H1 (cell line): ENCODE results near the gene C19orf12. TPM values are rescaled to one million over a fixed set of nuclear protein-coding genes. Genes with fewer than 3 reads are reported as not detected.

Experiments used
- CTCF ChIA-PET: fragments of 300-600 bp; sonication (Branson Sonifier 250); formaldehyde crosslinking; loops from one replicate; lab custom pipeline; 2021; ENCODE audit not compliant: partially characterized antibody; lab: Charles Lee
- POLR2A ChIA-PET: fragments of 300-600 bp; sonication (Branson Sonifier 250); formaldehyde crosslinking; loops from one replicate; lab custom pipeline; 2021; ENCODE audit warnings: inconsistent platforms; ENCODE audit not compliant: partially characterized antibody; lab: Charles Lee
- DNase-seq, 2 experiments: peaks; one replicate each; pipeline versions ENCODE4 v3.0.0 to v3.0.0-alpha.2; 2010 to 2022; ENCODE audit warnings: low spot score in 2 of 2, low read depth in 1 of 2, mixed read lengths in 1 of 2
- FAIRE-seq: peaks from 2 replicates; lab custom pipeline; 2011; peaks lifted over from hg19 to GRCh38; lab: Jason Lieb, UNC
- H2AFZ ChIP-seq: 2 replicates; pipeline ENCODE4 v1.8.1; 2012; ENCODE audit warnings: low read length, inconsistent platforms
- H2AK5ac ChIP-seq: 2 replicates; pipeline ENCODE4 v1.6.1; 2013; ENCODE audit warnings: low read depth, low read length
- H2BK120ac ChIP-seq: replicated peaks from 2 replicates; pipeline ENCODE3; 2013; ENCODE audit warnings: low read depth, low read length, inconsistent platforms
- H2BK12ac ChIP-seq: 2 replicates; pipeline ENCODE4 v1.6.1; 2013; ENCODE audit warnings: low read depth, low read length
- H2BK15ac ChIP-seq: 2 replicates; pipeline ENCODE4 v1.6.1; 2013; ENCODE audit warnings: low read length
- H2BK20ac ChIP-seq: 2 replicates; pipeline ENCODE4 v1.6.1; 2013; ENCODE audit warnings: low read length
- H2BK5ac ChIP-seq: 2 replicates; pipeline ENCODE4 v1.6.1; 2013; ENCODE audit warnings: low read depth, low read length
- H3K14ac ChIP-seq: 2 replicates; pipeline ENCODE4 v1.6.1; 2013; ENCODE audit warnings: inconsistent platforms; ENCODE audit not compliant: insufficient read length
- H3K18ac ChIP-seq: 2 replicates; pipeline ENCODE4 v1.6.1; 2013; ENCODE audit warnings: low read length; ENCODE audit errors: extremely low read depth
- H3K23ac ChIP-seq: 2 replicates; pipeline ENCODE4 v1.6.1; 2013; ENCODE audit warnings: inconsistent platforms; ENCODE audit not compliant: insufficient read length
- H3K23me2 ChIP-seq: 2 replicates; pipeline ENCODE4 v1.6.1; 2013; ENCODE audit warnings: low read depth, low read length
- H3K27ac ChIP-seq: 2 replicates; pipeline ENCODE4 v1.6.1; 2011; ENCODE audit warnings: low read depth, low read length, inconsistent platforms
- H3K27me3 ChIP-seq, 4 experiments: replicated peaks in 1 of 4; 1 replicate in 1 of 4; 2 replicates in 3 of 4; pipeline versions ENCODE4 v1.6.1 to v1.8.1; 2011 to 2013; ENCODE audit warnings: low read length in 3 of 4, mild to moderate bottlenecking in 3 of 4, inconsistent platforms in 2 of 4, mixed read lengths in 2 of 4, moderate library complexity in 1 of 4; ENCODE audit not compliant: control insufficient read depth in 3 of 4, insufficient read depth in 3 of 4; ENCODE audit errors: extremely low read depth in 1 of 4
- H3K36me3 ChIP-seq, 4 experiments: 2 replicates each; pipeline versions ENCODE4 v1.6.1 to v1.8.1; 2011 to 2013; ENCODE audit warnings: mild to moderate bottlenecking in 4 of 4, low read length in 3 of 4, moderate library complexity in 2 of 4, control low read depth in 1 of 4, inconsistent platforms in 1 of 4; ENCODE audit not compliant: insufficient read depth in 4 of 4, control insufficient read depth in 2 of 4
- H3K4ac ChIP-seq: replicated peaks from 2 replicates; pipeline ENCODE3; 2013; ENCODE audit warnings: low read length, low read depth, mixed read lengths, inconsistent platforms; ENCODE audit not compliant: insufficient read length
- H3K4me1 ChIP-seq, 4 experiments: replicated peaks in 1 of 4; 1 replicate in 1 of 4; 2 replicates in 3 of 4; pipeline versions ENCODE4 v1.6.1 to v1.8.1; 2011 to 2013; ENCODE audit warnings: low read length in 3 of 4, inconsistent platforms in 2 of 4, mixed read lengths in 1 of 4; ENCODE audit not compliant: insufficient read depth in 4 of 4, control insufficient read depth in 3 of 4
- H3K4me2 ChIP-seq, 2 experiments: 2 replicates each; pipeline versions ENCODE4 v1.6.1 to v1.8.1; 2011 to 2013; ENCODE audit warnings: low read depth in 2 of 2, low read length in 2 of 2, control low read depth in 1 of 2, inconsistent platforms in 1 of 2, mild to moderate bottlenecking in 1 of 2; ENCODE audit not compliant: insufficient read depth in 1 of 2
- H3K4me3 ChIP-seq, 4 experiments: fragments of 200-600, 300-600 bp in 1 of 4; sonication (generic), shearing (Covaris generic), sonication (Bioruptor Twin) in 1 of 4; 2 replicates each; pipeline versions ENCODE4 v1.5.1 to v1.8.1; 2011 to 2016; ENCODE audit warnings: low read length in 4 of 4, low read depth in 3 of 4, control low read depth in 2 of 4, inconsistent platforms in 2 of 4, mild to moderate bottlenecking in 2 of 4, mixed read lengths in 1 of 4, moderate library complexity in 1 of 4; ENCODE audit not compliant: insufficient read depth in 2 of 4; ENCODE audit errors: extremely low read depth in 1 of 4
- H3K56ac ChIP-seq: replicated peaks from 2 replicates; pipeline ENCODE3; 2013; ENCODE audit warnings: low read depth, mild to moderate bottlenecking, mixed read lengths, low read length, inconsistent platforms; ENCODE audit not compliant: insufficient read length
- H3K79me1 ChIP-seq: 2 replicates; pipeline ENCODE4 v1.6.1; 2013; ENCODE audit warnings: low read depth, low read length, control low read depth
- H3K79me2 ChIP-seq, 2 experiments: 2 replicates each; pipeline versions ENCODE4 v1.6.1 to v1.8.1; 2012 to 2013; ENCODE audit warnings: low read length in 2 of 2, mild to moderate bottlenecking in 2 of 2, inconsistent platforms in 1 of 2; ENCODE audit not compliant: insufficient read depth in 2 of 2, control insufficient read depth in 1 of 2
- H3K9ac ChIP-seq, 4 experiments: replicated peaks in 1 of 4; 1 replicate in 1 of 4; 2 replicates in 3 of 4; pipeline versions ENCODE4 v1.6.1 to v1.8.1; 2011 to 2013; ENCODE audit warnings: low read depth in 3 of 4, low read length in 3 of 4, control low read depth in 2 of 4, mild to moderate bottlenecking in 2 of 4, moderate library complexity in 2 of 4, inconsistent platforms in 1 of 4; ENCODE audit errors: extremely low read depth in 1 of 4
- H3K9me3 ChIP-seq, 2 experiments: 2 replicates each; pipeline versions ENCODE4 v1.6.1 to v1.8.1; 2012 to 2013; ENCODE audit warnings: mild to moderate bottlenecking in 2 of 2, moderate library complexity in 2 of 2, control low read depth in 1 of 2, inconsistent platforms in 1 of 2, low read depth in 1 of 2, low read length in 1 of 2, mixed read lengths in 1 of 2; ENCODE audit not compliant: insufficient read depth in 2 of 2
- H4K20me1 ChIP-seq, 2 experiments: replicated peaks in 1 of 2; 2 replicates each; pipeline versions ENCODE3 to v1.8.1; 2011 to 2013; ENCODE audit warnings: inconsistent platforms in 2 of 2, low read length in 2 of 2, mild to moderate bottlenecking in 1 of 2; ENCODE audit not compliant: insufficient read depth in 2 of 2, control insufficient read depth in 1 of 2
- H4K5ac ChIP-seq: 2 replicates; pipeline ENCODE4 v1.6.1; 2013; ENCODE audit warnings: low read length, low read depth, mixed read lengths, inconsistent platforms; ENCODE audit not compliant: insufficient read length
- H4K8ac ChIP-seq: 2 replicates; pipeline ENCODE4 v1.8.0; 2013; ENCODE audit warnings: mild to moderate bottlenecking, moderate library complexity, low read length, inconsistent platforms; ENCODE audit not compliant: insufficient read depth; ENCODE audit errors: extremely low read depth
- H4K91ac ChIP-seq: replicated peaks from 2 replicates; pipeline ENCODE3; 2013; ENCODE audit warnings: low read length, mixed read lengths, inconsistent platforms; ENCODE audit not compliant: insufficient read length
- BACH1 ChIP-seq: IDR thresholded peaks from 2 replicates; pipeline ENCODE4 v1.6.1; 2012; ENCODE audit warnings: low read length, improper control_type of control experiment
- CEBPB ChIP-seq: IDR thresholded peaks from 2 replicates; pipeline ENCODE4 v1.6.1; 2012; ENCODE audit warnings: low read depth, low read length
- EP300 ChIP-seq, 2 experiments: IDR thresholded peaks; 1 replicate in 1 of 2; 2 replicates in 1 of 2; pipeline ENCODE4 v1.6.1; 2011 to 2012; ENCODE audit warnings: low read depth in 2 of 2, low read length in 2 of 2, mild to moderate bottlenecking in 2 of 2, borderline replicate concordance in 1 of 2, inconsistent platforms in 1 of 2, moderate library complexity in 1 of 2
- JUND ChIP-seq: IDR thresholded peaks from 2 replicates; pipeline ENCODE4 v1.6.1; 2011; ENCODE audit warnings: mild to moderate bottlenecking, improper control_type of control experiment, low read length
- NRF1 ChIP-seq: IDR thresholded peaks from 2 replicates; pipeline ENCODE4 v1.6.1; 2011; ENCODE audit warnings: mild to moderate bottlenecking, low read depth, low read length, improper control_type of control experiment
- POLR2A ChIP-seq, 2 experiments: IDR thresholded peaks; 1 replicate in 1 of 2; 2 replicates in 1 of 2; pipeline ENCODE4 v1.6.1; 2011; ENCODE audit warnings: low read depth in 2 of 2, low read length in 2 of 2, mild to moderate bottlenecking in 2 of 2; ENCODE audit errors: control extremely low read depth in 1 of 2
- RBBP5 ChIP-seq: IDR thresholded peaks from 2 replicates; pipeline ENCODE4 v1.7.1; 2012; ENCODE audit warnings: low read depth, mild to moderate bottlenecking, inconsistent platforms, low read length, moderate library complexity, borderline replicate concordance
- SUZ12 ChIP-seq: fragments of 200-600 bp; sonication (generic); IDR thresholded peaks from 2 replicates; pipeline ENCODE4 v1.6.1; 2012; ENCODE audit warnings: mild to moderate bottlenecking, inconsistent platforms, low read length, moderate library complexity, mixed read lengths
- TBP ChIP-seq: IDR thresholded peaks from 2 replicates; pipeline ENCODE4 v1.6.1; 2011; ENCODE audit warnings: low read depth, low read length, improper control_type of control experiment
- YY1 ChIP-seq: IDR thresholded peaks from 2 replicates; pipeline ENCODE4 v1.6.1; 2011; ENCODE audit warnings: low read depth, mild to moderate bottlenecking, low read length
- WGBS, 2 experiments: shearing (Covaris generic) in 1 of 2; methylation state at CpG; one replicate each; pipeline versions ENCODE4 v1.1.6 to v1.1.7; 2013 to 2015; ENCODE audit warnings: low lambda C conversion rate in 2 of 2, mixed read lengths in 2 of 2, inconsistent platforms in 1 of 2, low coverage in 1 of 2, missing lambda C conversion rate in 1 of 2; ENCODE audit not compliant: insufficient replicate concordance in 2 of 2, insufficient coverage in 1 of 2, insufficient read length in 1 of 2; ENCODE audit errors: extremely low coverage in 1 of 2, missing lambda C conversion rate in 1 of 2; 5-methylcytosine and 5-hydroxymethylcytosine counted together
- polyA plus RNA-seq, 7 experiments: library from polyadenylated mRNA; depleted of rRNA in 3 of 7; stranded (reverse) in 5 of 7; unstranded in 2 of 7; fragments of >200 nt in 5 of 7; fragments of 200-250 nt in 2 of 7; gene quantifications; 1 replicate in 5 of 7; 2 replicates in 1 of 7; 4 replicates in 1 of 7; pipeline versions ENCODE4 v1.2.1 to v1.2.3, GENCODE V29; 2011 to 2013; ENCODE audit warnings: missing spikeins in 2 of 7, mixed read lengths in 2 of 7
- total RNA-seq: library from RNA; stranded (reverse); fragmentation: NEBNext Ultra II Directional; extraction: Animal tissue kit (Norgen Biotek cat#: 25700); gene quantifications from 2 replicates; pipeline ENCODE4 v1.2.1, GENCODE V29; 2021
- TF ChIP-seq, protein P1 (sequence below): IDR thresholded peaks from 2 replicates; pipeline ENCODE4 v1.6.1; 2011; ENCODE audit warnings: low read length, improper control_type of control experiment
- TF ChIP-seq, protein P2 (sequence below): IDR thresholded peaks from 2 replicates; pipeline ENCODE4 v1.6.1; 2012; ENCODE audit warnings: inconsistent platforms

Gene C19orf12
- total and polyA plus RNA-seq, 2 of the 8 experiments (the other 6 are each of a cell fraction or from before 2014, with no cell fraction given) = 10.7 to 11.9 TPM

DNA sequence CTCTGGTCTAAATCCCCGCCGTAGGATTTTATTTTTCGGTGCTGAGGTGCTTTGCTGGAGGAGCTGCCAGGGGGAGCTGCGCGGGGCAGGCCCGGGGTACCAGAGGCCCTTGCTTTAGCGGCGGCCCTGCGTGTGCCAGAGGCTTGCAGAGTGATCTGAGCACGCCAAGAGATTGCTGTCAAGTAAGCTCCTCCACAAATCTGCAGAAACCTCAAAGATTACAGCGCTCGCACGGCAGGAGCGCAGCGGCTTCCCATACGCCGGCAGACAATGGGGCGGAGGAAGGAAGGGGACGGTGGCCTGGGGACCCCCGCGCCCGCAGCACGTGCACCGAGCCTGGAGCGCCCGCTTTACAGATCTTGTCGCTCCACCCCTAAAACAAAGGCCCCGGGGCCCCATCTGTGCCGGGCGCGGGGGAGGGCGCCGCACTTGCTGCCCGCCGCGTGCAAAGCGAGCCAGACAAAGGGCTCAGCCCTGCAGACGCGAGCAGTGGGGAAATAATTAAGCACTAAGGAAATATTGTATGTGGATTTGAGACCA, 9.1 kb upstream of the C19orf12 start:
- peak overlapping the region; percentile 14 for H3K56ac ChIP-seq
- H4K20me1 ChIP-seq = no peaks in the 10 kb centered on the region
- ChIA-PET POLR2A (interaction anchor here (0.6 to 3.3 kb wide), 4 partner anchors 9 to 540 kb away, joined by 3 to 17 read pairs (median 3); partner anchors contain the start of gene C19orf12), CTCF (interaction anchor here (0.6 to 3.2 kb wide), 6 partner anchors 8 to 114 kb away, joined by 3 to 19 read pairs (median 3); partner anchors contain the start of gene C19orf12)
- peak overlapping the region; percentile 49 to 61 for H3K4me2 ChIP-seq
- H2BK12ac ChIP-seq = no peak overlapping the region
- no peaks in the 10 kb centered on the region for H3K79me2 ChIP-seq
- H3K36me3 ChIP-seq = no peaks in the 10 kb centered on the region
- no peak overlapping the region for H3K14ac ChIP-seq
- no peaks in the 10 kb centered on the region for H3K9me3 ChIP-seq
- H3K23ac ChIP-seq = no peak overlapping the region
- H3K27ac ChIP-seq = no peak overlapping the region
- H3K27me3 ChIP-seq = peaks cover 0 to 5% (median 2%) of the 10 kb centered on the region in 4 experiments; a peak in 4 of 7 replicates
- H3K18ac ChIP-seq = peak overlapping the region; percentile 65
- H4K5ac ChIP-seq = peak overlapping the region; percentile 40
- no peak overlapping the region for H2BK20ac ChIP-seq
- no peak overlapping the region for H4K91ac ChIP-seq
- H3K23me2 ChIP-seq = no peaks in the 10 kb centered on the region
- peaks cover 2 to 9% (median 5%) of the 10 kb centered on the region in 4 experiments; a peak in 6 of 7 replicates for H3K4me1 ChIP-seq
- no peak for FAIRE-seq
- H2BK15ac ChIP-seq = no peak overlapping the region; the same call in 1 of the 2 replicates
- H3K79me1 ChIP-seq = no peaks in the 10 kb centered on the region
- H2AFZ ChIP-seq = peak overlapping the region; percentile 85
- no peak overlapping the region for H3K4ac ChIP-seq
- peak overlapping the region; percentile 84; the same call in 1 of the 2 replicates for H4K8ac ChIP-seq
- no peak overlapping the region for H2BK120ac ChIP-seq
- peak overlapping the region in 2 of 4 experiments; percentile 38 to 42; a peak in 5 of 7 replicates for H3K9ac ChIP-seq
- H3K4me3 ChIP-seq = peak overlapping the region in 2 of 4 experiments; percentile 21 to 48; a peak in 4 of 8 replicates
- H2BK5ac ChIP-seq = no peak overlapping the region
- H2AK5ac ChIP-seq = no peak overlapping the region
- whole genome bisulfite sequencing, 2 experiments = 9% methylated on average over 34 of the region's 39 CpGs; no CpG with 5 or more reads in 1 of the 2 experiments
- peak in 1 of 2 experiments; percentile 73 for DNase-seq
- no peak for TF ChIP-seq SUZ12
- TF ChIP-seq, protein P1, sequence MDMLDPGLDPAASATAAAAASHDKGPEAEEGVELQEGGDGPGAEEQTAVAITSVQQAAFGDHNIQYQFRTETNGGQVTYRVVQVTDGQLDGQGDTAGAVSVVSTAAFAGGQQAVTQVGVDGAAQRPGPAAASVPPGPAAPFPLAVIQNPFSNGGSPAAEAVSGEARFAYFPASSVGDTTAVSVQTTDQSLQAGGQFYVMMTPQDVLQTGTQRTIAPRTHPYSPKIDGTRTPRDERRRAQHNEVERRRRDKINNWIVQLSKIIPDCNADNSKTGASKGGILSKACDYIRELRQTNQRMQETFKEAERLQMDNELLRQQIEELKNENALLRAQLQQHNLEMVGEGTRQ = no peak
- no peak for TF ChIP-seq CEBPB
- no peak for TF ChIP-seq JUND
- 0 out of 2 replicates have a peak, but pooled peaks have one; percentile 59 for TF ChIP-seq RBBP5
- no peak for TF ChIP-seq BACH1
- TF ChIP-seq POLR2A (IDR thresholded peaks at IDR 0.05; ENCODE audit: control extremely low read depth in 1 of 2, low read depth in 2 of 2, low read length in 2 of 2) = peak in 1 of 2 experiments; percentile 33; a peak in 1 of 3 replicates
- no peak for TF ChIP-seq EP300 (IDR thresholded peaks at IDR 0.05; ENCODE audit: borderline replicate concordance in 1 of 2, low read depth in 2 of 2, low read length in 2 of 2)
- TF ChIP-seq TBP = no peak; the same call in 1 of the 2 replicates
- no peak for TF ChIP-seq YY1
- TF ChIP-seq NRF1 = no peak
- TF ChIP-seq, protein P2, sequence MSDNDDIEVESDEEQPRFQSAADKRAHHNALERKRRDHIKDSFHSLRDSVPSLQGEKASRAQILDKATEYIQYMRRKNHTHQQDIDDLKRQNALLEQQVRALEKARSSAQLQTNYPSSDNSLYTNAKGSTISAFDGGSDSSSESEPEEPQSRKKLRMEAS = peak; percentile 96
